Progenitor cell of endocrine pancreas (in vitro differentiated cells): Measurements from ENCODE around the gene EGFR. TPM values are rescaled to one million over a fixed set of nuclear protein-coding genes. Genes with fewer than 3 reads are reported as not detected.

Experiments used
- DNase-seq: peaks from one replicate; pipeline ENCODE4 v3.0.0; 2021; ENCODE audit warnings: low spot score; ENCODE audit not compliant: unreplicated experiment
- H3K27ac Mint-ChIP-seq: 2 replicates; pipeline ENCODE4 v1.8.0; 2021; ENCODE audit warnings: mild to moderate bottlenecking, moderate library complexity, mixed read lengths
- H3K27me3 Mint-ChIP-seq: 2 replicates; pipeline ENCODE4 v1.8.0; 2021; ENCODE audit warnings: mixed read lengths
- H3K36me3 Mint-ChIP-seq: 2 replicates; pipeline ENCODE4 v1.8.0; 2022; ENCODE audit warnings: mixed read lengths; ENCODE audit not compliant: insufficient read depth
- H3K4me1 Mint-ChIP-seq: 2 replicates; pipeline ENCODE4 v1.8.0; 2021; ENCODE audit warnings: low read depth, mixed read lengths
- H3K4me3 Mint-ChIP-seq: 2 replicates; pipeline ENCODE4 v1.8.0; 2021; ENCODE audit warnings: low read depth, mild to moderate bottlenecking, moderate library complexity, mixed read lengths
- H3K9me3 Mint-ChIP-seq: 2 replicates; pipeline ENCODE4 v1.8.0; 2021; ENCODE audit warnings: low read depth, mixed read lengths
- total RNA-seq: library from RNA; stranded (reverse); gene quantifications from 2 replicates; pipeline ENCODE4 v1.2.1, GENCODE V29; 2021
- TF ChIP-seq, protein P1 (sequence below): fragments of 200-600 bp; sonication (generic); IDR thresholded peaks from one replicate; pipeline ENCODE4 v1.5.0; 2021; ENCODE audit warnings: antibody characterized with exemption, mild to moderate bottlenecking; ENCODE audit not compliant: unreplicated experiment

The EGFR gene
- total RNA-seq, 1 donor from 2014 or later, result 43.8 TPM

DNA sequence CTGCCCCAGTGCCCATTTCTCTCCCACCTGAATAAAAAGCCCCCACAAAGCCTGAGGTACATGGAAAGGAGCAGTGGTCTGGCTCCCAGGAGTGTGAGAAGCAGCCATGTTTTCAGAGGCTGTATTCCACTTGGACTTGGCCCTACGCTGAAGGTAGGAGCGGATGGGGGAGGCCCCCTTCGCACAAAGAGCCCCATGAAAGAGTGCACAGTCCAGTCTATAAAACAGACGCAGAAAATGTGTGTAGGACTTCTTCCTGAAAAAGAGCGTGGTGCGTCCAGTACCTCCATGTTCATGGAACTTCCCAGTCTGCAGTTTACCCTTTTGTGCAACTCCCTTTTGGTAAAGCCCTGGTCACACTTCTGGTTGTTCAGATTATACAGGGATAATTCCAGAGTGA is 69.3 kb downstream of the EGFR start:
- TF ChIP-seq, protein P1, sequence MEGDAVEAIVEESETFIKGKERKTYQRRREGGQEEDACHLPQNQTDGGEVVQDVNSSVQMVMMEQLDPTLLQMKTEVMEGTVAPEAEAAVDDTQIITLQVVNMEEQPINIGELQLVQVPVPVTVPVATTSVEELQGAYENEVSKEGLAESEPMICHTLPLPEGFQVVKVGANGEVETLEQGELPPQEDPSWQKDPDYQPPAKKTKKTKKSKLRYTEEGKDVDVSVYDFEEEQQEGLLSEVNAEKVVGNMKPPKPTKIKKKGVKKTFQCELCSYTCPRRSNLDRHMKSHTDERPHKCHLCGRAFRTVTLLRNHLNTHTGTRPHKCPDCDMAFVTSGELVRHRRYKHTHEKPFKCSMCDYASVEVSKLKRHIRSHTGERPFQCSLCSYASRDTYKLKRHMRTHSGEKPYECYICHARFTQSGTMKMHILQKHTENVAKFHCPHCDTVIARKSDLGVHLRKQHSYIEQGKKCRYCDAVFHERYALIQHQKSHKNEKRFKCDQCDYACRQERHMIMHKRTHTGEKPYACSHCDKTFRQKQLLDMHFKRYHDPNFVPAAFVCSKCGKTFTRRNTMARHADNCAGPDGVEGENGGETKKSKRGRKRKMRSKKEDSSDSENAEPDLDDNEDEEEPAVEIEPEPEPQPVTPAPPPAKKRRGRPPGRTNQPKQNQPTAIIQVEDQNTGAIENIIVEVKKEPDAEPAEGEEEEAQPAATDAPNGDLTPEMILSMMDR, result no peak
- Mint-ChIP-seq H3K27ac (no peak overlapping the region), H3K4me3 (no peak overlapping the region), H3K9me3 (no peaks in the 10 kb centered on the region), H3K4me1 (peaks cover 24% of the 10 kb centered on the region), H3K36me3 (no peaks in the 10 kb centered on the region), H3K27me3 (no peaks in the 10 kb centered on the region)
- no peak for DNase-seq

DNA sequence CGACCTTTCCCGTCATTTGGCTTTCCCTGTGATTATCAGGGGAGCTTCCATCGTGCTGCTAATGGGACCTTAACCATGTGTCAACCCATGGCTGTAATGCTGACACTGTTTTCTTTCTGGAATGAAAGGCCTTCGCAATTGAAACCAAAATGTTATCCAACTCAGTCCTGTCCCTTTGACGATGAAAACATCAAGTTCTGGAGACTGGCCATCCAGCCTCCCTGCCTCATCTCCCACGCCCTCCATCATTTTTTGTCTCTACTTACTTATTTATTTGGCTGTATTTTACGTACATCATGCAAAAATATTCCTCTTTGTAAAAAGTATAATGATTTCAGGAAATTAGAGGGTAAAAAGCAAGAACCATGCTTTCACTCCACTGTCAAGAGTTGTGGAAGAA is 69.8 kb downstream of the EGFR start:
- Mint-ChIP-seq H3K9me3 (no peaks in the 10 kb centered on the region), H3K36me3 (no peaks in the 10 kb centered on the region), H3K4me1 (peaks cover 27% of the 10 kb centered on the region), H3K27ac (no peak overlapping the region), H3K4me3 (no peak overlapping the region), H3K27me3 (no peaks in the 10 kb centered on the region)
- TF ChIP-seq, protein P1, result no peak
- no peak for DNase-seq

DNA sequence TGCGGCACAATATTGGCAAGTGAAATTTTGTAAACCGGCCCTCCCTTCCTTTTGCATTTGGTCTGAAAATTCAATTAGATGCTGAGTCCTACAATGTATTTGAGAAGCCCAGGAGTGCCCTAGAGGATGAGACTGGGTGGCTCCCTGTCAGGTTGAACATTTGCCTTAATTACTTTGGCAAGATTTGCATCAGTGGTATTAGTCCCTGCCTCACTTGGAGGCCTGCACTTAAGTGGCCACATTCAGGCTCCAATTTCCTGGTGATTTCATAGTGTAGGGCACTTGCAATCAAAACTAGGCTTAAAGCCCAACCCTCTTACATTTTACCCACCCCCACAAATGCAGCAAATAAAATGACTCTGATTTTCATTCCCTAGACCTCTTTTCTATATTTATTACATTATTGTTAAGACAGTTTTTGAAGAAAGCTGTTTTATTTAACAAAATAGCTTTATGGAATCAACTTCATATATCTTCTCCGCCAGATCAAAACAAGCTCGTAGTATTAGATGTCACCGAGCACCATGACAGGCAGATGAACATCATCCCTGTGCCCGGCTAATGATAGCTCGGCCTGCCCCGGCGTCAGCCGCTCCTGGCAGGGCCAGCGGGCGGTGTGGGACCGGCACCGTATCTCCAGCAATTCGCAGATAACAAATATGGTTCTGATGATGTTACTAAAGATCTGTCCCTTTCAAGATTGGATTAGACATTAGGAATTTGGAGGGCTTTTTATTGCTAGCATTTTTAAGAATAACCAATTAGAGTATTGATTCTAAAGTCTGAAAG is 73.6 kb downstream of the EGFR start:
- TF ChIP-seq, protein P1, result no peak
- Mint-ChIP-seq H3K4me1 (peaks cover 27% of the 10 kb centered on the region), H3K27ac (peak overlapping the region; percentile 70), H3K36me3 (no peaks in the 10 kb centered on the region), H3K9me3 (no peaks in the 10 kb centered on the region), H3K27me3 (no peaks in the 10 kb centered on the region), H3K4me3 (peak overlapping the region; percentile 6)
- DNase-seq, result no peak

DNA sequence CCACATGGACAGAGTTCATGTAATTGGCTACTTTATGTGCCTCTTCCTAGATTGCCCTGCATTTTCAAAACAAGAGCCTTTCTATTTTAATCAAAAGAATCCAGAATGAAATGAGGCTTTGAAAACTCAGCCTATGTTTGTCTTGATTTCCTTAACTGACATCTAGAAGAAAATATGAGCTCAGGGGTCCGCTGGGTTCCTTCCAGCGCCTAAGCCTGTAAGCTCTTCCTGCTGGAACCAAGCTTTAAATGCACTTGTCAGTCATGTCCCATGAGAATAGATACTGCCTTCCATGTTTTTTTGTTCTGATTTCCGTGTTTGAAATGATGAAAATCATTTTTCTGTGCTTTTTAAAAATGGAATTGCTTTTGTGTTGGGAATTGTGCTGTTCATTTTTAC is 74.2 kb downstream of the EGFR start:
- no peak overlapping the region for H3K27ac Mint-ChIP-seq
- H3K4me3 Mint-ChIP-seq, result no peak overlapping the region
- no peaks in the 10 kb centered on the region for H3K27me3 Mint-ChIP-seq
- TF ChIP-seq, protein P1, result no peak
- no peaks in the 10 kb centered on the region for H3K9me3 Mint-ChIP-seq
- no peak for DNase-seq
- H3K36me3 Mint-ChIP-seq, result no peaks in the 10 kb centered on the region
- H3K4me1 Mint-ChIP-seq, result peaks cover 27% of the 10 kb centered on the region

DNA sequence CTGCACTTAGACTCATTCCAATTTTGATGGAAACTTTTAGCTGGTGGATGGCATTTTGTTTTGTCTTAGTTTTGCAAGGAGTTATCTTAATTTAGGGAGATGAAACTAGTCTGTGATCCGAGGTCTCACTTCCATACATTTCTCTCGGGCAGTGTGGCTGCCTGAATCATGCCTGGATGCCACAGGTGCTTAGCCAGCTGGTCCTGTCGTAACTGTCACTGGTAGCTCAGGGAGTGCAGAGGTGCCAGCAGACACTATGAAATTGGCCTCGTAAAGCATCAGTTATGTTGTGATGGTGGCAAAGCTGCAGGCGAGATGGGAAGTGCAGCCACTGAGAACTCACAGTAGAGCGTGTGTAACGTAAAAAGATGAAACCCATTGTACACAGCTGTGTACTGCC is 74.9 kb downstream of the EGFR start:
- H3K36me3 Mint-ChIP-seq, result no peaks in the 10 kb centered on the region
- H3K27ac Mint-ChIP-seq, result no peak overlapping the region
- DNase-seq, result no peak
- peaks cover 27% of the 10 kb centered on the region for H3K4me1 Mint-ChIP-seq
- no peak overlapping the region for H3K4me3 Mint-ChIP-seq
- H3K9me3 Mint-ChIP-seq, result no peaks in the 10 kb centered on the region
- TF ChIP-seq, protein P1, result no peak
- no peaks in the 10 kb centered on the region for H3K27me3 Mint-ChIP-seq
